ENCODE measurements around the gene HAND1. TPM values are rescaled to one million over a fixed set of nuclear protein-coding genes. Genes with fewer than 3 reads are reported as not detected.
A peak's percentile ranks its signal among the peaks of the same experiment; 100 is the strongest.

Gene HAND1
- total and polyA plus RNA-seq, 9 of the 15 experiments (the other 6 are each of a cell fraction or from before 2014, with no cell fraction given), result not detected

DNA sequence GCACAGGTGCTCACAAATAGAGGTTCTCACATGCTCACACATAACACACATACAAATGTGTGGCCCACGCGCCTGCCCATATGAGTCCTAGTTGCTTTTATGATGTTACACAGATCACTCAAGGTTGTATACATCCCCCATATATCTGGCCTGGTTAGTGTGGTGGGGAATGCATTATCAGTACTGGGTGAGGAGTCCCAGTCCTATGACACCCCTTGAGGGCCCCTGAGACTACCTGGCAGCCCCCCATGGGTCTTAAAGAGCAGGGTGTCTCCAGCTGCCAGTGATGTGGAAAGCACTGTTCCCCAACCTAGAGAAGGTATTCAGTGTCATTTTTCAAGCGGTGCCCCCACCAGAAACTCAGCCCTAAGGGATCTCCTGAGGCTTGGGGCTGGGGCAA is 2.8 kb upstream of the HAND1 start (continued):
- TF ChIP-seq MAFF (IDR thresholded peaks at IDR 0.05; ENCODE audit: low read length) (no peak), PTBP1 (IDR thresholded peaks at IDR 0.05; ENCODE audit: low read depth, low read length) (no peak), CCNT2 (IDR thresholded peaks at IDR 0.05; ENCODE audit: borderline replicate concordance, extremely low read depth, insufficient read length, low read depth, low read length) (no peak), TCF7 (IDR thresholded peaks at IDR 0.05; ENCODE audit: borderline replicate concordance) (no peak), SREBF1 (IDR thresholded peaks at IDR 0.05; ENCODE audit: borderline replicate concordance, low read depth, low read length) (no peak), MIER1 (IDR thresholded peaks at IDR 0.05; ENCODE audit: low read depth) (no peak), FOXP1 (CRISPR knock-in tag; IDR thresholded peaks at IDR 0.05) (no peak)

GRCh38 chr5:154479944-154480750 is 2.1 kb upstream of the HAND1 start:
- H2AFZ ChIP-seq (ENCODE audit: low read depth, low read length), result no peak overlapping the region
- POLR2A ChIA-PET, result no interaction called here
- no TSS peak for BruUV-seq (replicated peaks)
- peaks cover 84 to 95% of the 10 kb centered on the region in 2 experiments for H3K27me3 ChIP-seq (ENCODE audit: control insufficient read depth in 2 of 2, insufficient read depth in 2 of 2, low read length in 2 of 2)
- intact Hi-C loops (cut with micrococcal nuclease), result no loop called here
- no peaks in the 10 kb centered on the region for H3K9me3 ChIP-seq (replicated peaks; ENCODE audit: control insufficient read depth, insufficient read depth, low read depth, low read length)
- peaks cover 4% of the 10 kb centered on the region; the same call in 1 of the 2 replicates for H4K20me1 ChIP-seq (replicated peaks; ENCODE audit: control insufficient read depth, insufficient read depth, low read length)
- 0 out of 2 replicates have a peak, but pooled peaks have one; percentile 32 for TF ChIP-seq EZH2 (IDR thresholded peaks at IDR 0.05; ENCODE audit: borderline replicate concordance, low read depth, low read length)
- TF ChIP-seq, protein P1, sequence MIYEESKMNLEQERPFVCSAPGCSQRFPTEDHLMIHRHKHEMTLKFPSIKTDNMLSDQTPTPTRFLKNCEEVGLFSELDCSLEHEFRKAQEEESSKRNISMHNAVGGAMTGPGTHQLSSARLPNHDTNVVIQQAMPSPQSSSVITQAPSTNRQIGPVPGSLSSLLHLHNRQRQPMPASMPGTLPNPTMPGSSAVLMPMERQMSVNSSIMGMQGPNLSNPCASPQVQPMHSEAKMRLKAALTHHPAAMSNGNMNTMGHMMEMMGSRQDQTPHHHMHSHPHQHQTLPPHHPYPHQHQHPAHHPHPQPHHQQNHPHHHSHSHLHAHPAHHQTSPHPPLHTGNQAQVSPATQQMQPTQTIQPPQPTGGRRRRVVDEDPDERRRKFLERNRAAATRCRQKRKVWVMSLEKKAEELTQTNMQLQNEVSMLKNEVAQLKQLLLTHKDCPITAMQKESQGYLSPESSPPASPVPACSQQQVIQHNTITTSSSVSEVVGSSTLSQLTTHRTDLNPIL (CRISPR knock-in tag; IDR thresholded peaks at IDR 0.05), result no peak
- TF ChIP-seq OTX1 (CRISPR knock-in tag; IDR thresholded peaks at IDR 0.05), result no peak
- no peak overlapping the region for H3K4me2 ChIP-seq (ENCODE audit: insufficient read depth, low read length)
- H3K9me1 ChIP-seq (ENCODE audit: control insufficient read depth, insufficient read depth, low read length), result no peaks in the 10 kb centered on the region
- H3K4me3 ChIP-seq, result no peak overlapping the region
- WGBS (ENCODE audit: insufficient coverage, low coverage, missing lambda C conversion rate), result 4% methylated on average over 21 of the region's 31 CpGs
- in situ Hi-C loops (cut with MboI), result no loop called here
- no peak overlapping the region for H3K9ac ChIP-seq (ENCODE audit: insufficient read depth in 1 of 2, low read depth in 2 of 2, low read length in 2 of 2)
- FAIRE-seq (no peak), ATAC-seq (no peak), DNase-seq (ENCODE audit: extremely low read depth in 1 of 4, low spot score in 3 of 4) (no peak)
- H3K79me2 ChIP-seq (ENCODE audit: control insufficient read depth, insufficient read depth, low read length), result no peaks in the 10 kb centered on the region
- peaks cover 0 to 29% of the 10 kb centered on the region in 2 experiments; a peak in 1 of 5 replicates for H3K4me1 ChIP-seq (replicated peaks in 1 of 2; ENCODE audit: control insufficient read depth in 2 of 2, insufficient read depth in 2 of 2, low read length in 2 of 2)
- H3K36me3 ChIP-seq (ENCODE audit: control insufficient read depth, insufficient read depth, low read length), result no peaks in the 10 kb centered on the region
- CTCF ChIA-PET (ENCODE audit: low intra/inter-chr PET ratio), result no interaction called here
- H3K27ac ChIP-seq (ENCODE audit: extremely low read depth, low read depth, low read length), result no peak overlapping the region
